IPS-18c (cell line): ENCODE data around the gene PDZD4.

Experiments
- H3K4me3 ChIP-seq: 2 replicates; pipeline ENCODE4 v1.7.0; 2013; ENCODE audit warnings: low read depth, mild to moderate bottlenecking, low read length, moderate library complexity; ENCODE audit not compliant: insufficient read depth
- H3K9me3 ChIP-seq: one replicate; pipeline ENCODE4 v1.6.1; 2013; ENCODE audit warnings: mild to moderate bottlenecking, low read length, moderate library complexity; ENCODE audit not compliant: control insufficient read depth, insufficient read depth

PDZD4 gene

GRCh38 chrX:153782871-153783270 is 47.5 kb downstream of the PDZD4 start:
- Histone ChIP-seq H3K9me3 (peaks cover 16% of the 10 kb centered on the region), H3K4me3 (no peak overlapping the region)

GRCh38 chrX:153782313-153782712 is 48.0 kb downstream of the PDZD4 start:
- H3K4me3 ChIP-seq, result no peak overlapping the region
- peaks cover 15% of the 10 kb centered on the region for H3K9me3 ChIP-seq

GRCh38 chrX:153781428-153782047 is 48.8 kb downstream of the PDZD4 start:
- H3K4me3 ChIP-seq, result no peak overlapping the region
- H3K9me3 ChIP-seq, result peaks cover 16% of the 10 kb centered on the region

GRCh38 chrX:153780678-153781427 is 49.5 kb downstream of the PDZD4 start, which contains the start of gene SRPK3:
SRPK3 (plus strand) TSS chrX:153781041; CDS start chrX:153781087, 46 bp downstream.
- Histone ChIP-seq H3K4me3 (no peak within 1 kb of the TSS), H3K9me3 (peaks cover 16% of the 10 kb centered on the region)

- no peak overlapping the region for H3K4me3 ChIP-seq
- peaks cover 16% of the 10 kb centered on the region for H3K9me3 ChIP-seq
Measured at GRCh38 chrX:153779891-153780677, 50.3 kb downstream of the PDZD4 start.

GRCh38 chrX:153778684-153779101 is 51.7 kb downstream of the PDZD4 start:
- peaks cover 19% of the 10 kb centered on the region for H3K9me3 ChIP-seq
- no peak overlapping the region for H3K4me3 ChIP-seq

GRCh38 chrX:153778181-153778580 is 52.2 kb downstream of the PDZD4 start:
- peaks cover 20% of the 10 kb centered on the region for H3K9me3 ChIP-seq
- no peak overlapping the region for H3K4me3 ChIP-seq

- H3K9me3 ChIP-seq, result peaks cover 22% of the 10 kb centered on the region
- H3K4me3 ChIP-seq, result no peak overlapping the region
Measured at GRCh38 chrX:153777261-153778090, 52.9 kb downstream of the PDZD4 start.

GRCh38 chrX:153776611-153777045 is 53.7 kb downstream of the PDZD4 start:
- Histone ChIP-seq H3K9me3 (peaks cover 26% of the 10 kb centered on the region), H3K4me3 (no peak overlapping the region)

GRCh38 chrX:153776120-153776599 is 54.2 kb downstream of the PDZD4 start:
- Histone ChIP-seq H3K9me3 (peaks cover 25% of the 10 kb centered on the region), H3K4me3 (no peak overlapping the region)

GRCh38 chrX:153775293-153776119 is 54.8 kb downstream of the PDZD4 start:
- peaks cover 20% of the 10 kb centered on the region for H3K9me3 ChIP-seq
- H3K4me3 ChIP-seq, result no peak overlapping the region

GRCh38 chrX:153774576-153775292 is 55.6 kb downstream of the PDZD4 start:
- Histone ChIP-seq H3K9me3 (peaks cover 19% of the 10 kb centered on the region), H3K4me3 (no peak overlapping the region)

GRCh38 chrX:153773741-153774575 is 56.4 kb downstream of the PDZD4 start:
- Histone ChIP-seq H3K9me3 (peaks cover 22% of the 10 kb centered on the region), H3K4me3 (no peak overlapping the region)

- H3K9me3 ChIP-seq, result peaks cover 25% of the 10 kb centered on the region
- no peak overlapping the region for H3K4me3 ChIP-seq
Measured at GRCh38 chrX:153773218-153773611, 57.1 kb downstream of the PDZD4 start.
